Measurements from ENCODE around the gene MRI1. TPM values are rescaled to one million over a fixed set of nuclear protein-coding genes. Genes with fewer than 3 reads are reported as not detected.
A peak's percentile ranks its signal among the peaks of the same experiment; 100 is the strongest.
"Not testable (repeated sequence)": the region's sequence is repeated elsewhere in the genome, so short reads cannot be mapped to it uniquely, and the experiment has no call there.

The MRI1 gene
- total RNA-seq, 2 donors from 2014 or later: 39.5 to 46.4 TPM

- H3K36me3 Mint-ChIP-seq: peaks cover 25 to 32% of the 10 kb centered on the region in 2 donors
- ATAC-seq (no peak), DNase-seq (ENCODE audit: low spot score in 2 of 2) (no peak)
Measured at GRCh38 chr19:13778847-13779246, 14.5 kb downstream of the MRI1 start.

GRCh38 chr19:13779794-13780193 lies 15.5 kb downstream of the MRI1 start:
- peak overlapping the region in 1 of 2 donors; percentile 84 for H3K27ac Mint-ChIP-seq
- not testable (repeated sequence) for H3K9me3 Mint-ChIP-seq; DNase-seq (ENCODE audit: low spot score in 2 of 2); ATAC-seq
- H3K36me3 Mint-ChIP-seq: peaks cover 17 to 24% of the 10 kb centered on the region in 2 donors

More at GRCh38 chr19:13778847-13779246, 14.5 kb downstream of the MRI1 start:
- Mint-ChIP-seq H3K27ac (no peak overlapping the region), H3K9me3 (no peaks in the 10 kb centered on the region)

GRCh38 chr19:13781547-13781946 lies 17.2 kb downstream of the MRI1 start:
- DNase-seq (ENCODE audit: low spot score in 2 of 2): no peak
- no peak for ATAC-seq
- no peaks in the 10 kb centered on the region for H3K9me3 Mint-ChIP-seq
- H3K27ac Mint-ChIP-seq: peak overlapping the region in 1 of 2 donors; percentile 6
- H3K36me3 Mint-ChIP-seq: peaks cover 4 to 10% of the 10 kb centered on the region in 2 donors

GRCh38 chr19:13782537-13782936 lies 18.2 kb downstream of the MRI1 start:
- no peak for ATAC-seq
- Mint-ChIP-seq H3K9me3 (no peaks in the 10 kb centered on the region), H3K27ac (peak overlapping the region in 1 of 2 donors; percentile 65), H3K36me3 (peaks cover 2 to 6% of the 10 kb centered on the region in 2 donors)
- DNase-seq (ENCODE audit: low spot score in 2 of 2): no peak

GRCh38 chr19:13783565-13784500 lies 19.5 kb downstream of the MRI1 start:
- H3K27ac Mint-ChIP-seq: peak overlapping the region in 1 of 2 donors; percentile 88
- peaks cover 5 to 6% of the 10 kb centered on the region in 2 donors for H3K36me3 Mint-ChIP-seq
- ATAC-seq (no peak), DNase-seq (ENCODE audit: low spot score in 2 of 2) (no peak)
- H3K9me3 Mint-ChIP-seq: no peaks in the 10 kb centered on the region

GRCh38 chr19:13784731-13785452 lies 20.6 kb downstream of the MRI1 start:
- H3K36me3 Mint-ChIP-seq: peaks cover 0 to 5% of the 10 kb centered on the region in 2 donors
- peak overlapping the region; percentile 50 to 88 for H3K27ac Mint-ChIP-seq
- DNase-seq (ENCODE audit: low spot score in 2 of 2): peak; percentile 73 to 78
- H3K9me3 Mint-ChIP-seq: no peaks in the 10 kb centered on the region
- ATAC-seq: peak; percentile 86 to 91

GRCh38 chr19:13788991-13789390 lies 24.7 kb downstream of the MRI1 start:
- H3K27ac Mint-ChIP-seq: no peak overlapping the region
- ATAC-seq: peak in 1 of 2 donors; percentile 21
- H3K9me3 Mint-ChIP-seq: no peaks in the 10 kb centered on the region
- no peak for DNase-seq (ENCODE audit: low spot score in 2 of 2)
- H3K36me3 Mint-ChIP-seq: peaks cover 0 to 5% of the 10 kb centered on the region in 2 donors

GRCh38 chr19:13790354-13790753 lies 26.0 kb downstream of the MRI1 start:
- no peak for ATAC-seq
- Mint-ChIP-seq H3K36me3 (peaks cover 0 to 5% of the 10 kb centered on the region in 2 donors), H3K9me3 (no peaks in the 10 kb centered on the region), H3K27ac (no peak overlapping the region)
- no peak for DNase-seq (ENCODE audit: low spot score in 2 of 2)

GRCh38 chr19:13793317-13793716 lies 29.0 kb downstream of the MRI1 start:
- not testable (repeated sequence) for H3K36me3 Mint-ChIP-seq; H3K9me3 Mint-ChIP-seq; H3K27ac Mint-ChIP-seq; DNase-seq (ENCODE audit: low spot score in 2 of 2); ATAC-seq

GRCh38 chr19:13794398-13794756 lies 30.1 kb downstream of the MRI1 start:
- Mint-ChIP-seq H3K36me3 (no peaks in the 10 kb centered on the region), H3K9me3 (no peaks in the 10 kb centered on the region), H3K27ac (peak overlapping the region; percentile 93 to 97)
- ATAC-seq: no peak
- no peak for DNase-seq (ENCODE audit: low spot score in 2 of 2)

GRCh38 chr19:13794757-13795589 lies 30.7 kb downstream of the MRI1 start, which contains the start of gene ZSWIM4:
ZSWIM4 (plus strand) TSS chr19:13795443; CDS start chr19:13795649, 206 bp downstream.
- H3K36me3 Mint-ChIP-seq: no peaks in the 10 kb centered on the region
- no peaks in the 10 kb centered on the region for H3K9me3 Mint-ChIP-seq
- H3K27ac Mint-ChIP-seq: peak within 1 kb of the TSS; percentile 93 to 97
- DNase-seq (ENCODE audit: low spot score in 2 of 2): peak; percentile 93 to 98
- peak; percentile 99 for ATAC-seq

GRCh38 chr19:13795595-13796300 lies 31.4 kb downstream of the MRI1 start:
- Mint-ChIP-seq H3K36me3 (no peaks in the 10 kb centered on the region), H3K9me3 (no peaks in the 10 kb centered on the region), H3K27ac (peak overlapping the region; percentile 10 to 93)
- peak; percentile 24 to 30 for ATAC-seq
- no peak for DNase-seq (ENCODE audit: low spot score in 2 of 2)

- H3K27ac Mint-ChIP-seq: peak overlapping the region; percentile 37 to 93
- no peaks in the 10 kb centered on the region for H3K9me3 Mint-ChIP-seq
- DNase-seq (ENCODE audit: low spot score in 2 of 2) (no peak), ATAC-seq (no peak)
- H3K36me3 Mint-ChIP-seq: no peaks in the 10 kb centered on the region
Measured at GRCh38 chr19:13796301-13797057, 32.2 kb downstream of the MRI1 start.

- Mint-ChIP-seq H3K36me3 (no peaks in the 10 kb centered on the region), H3K27ac (no peak overlapping the region), H3K9me3 (no peaks in the 10 kb centered on the region)
- ATAC-seq: no peak
- no peak for DNase-seq (ENCODE audit: low spot score in 2 of 2)
Measured at GRCh38 chr19:13797058-13797440, 32.7 kb downstream of the MRI1 start.

- Mint-ChIP-seq H3K27ac (no peak overlapping the region), H3K36me3 (no peaks in the 10 kb centered on the region), H3K9me3 (no peaks in the 10 kb centered on the region)
- ATAC-seq: no peak
- no peak for DNase-seq (ENCODE audit: low spot score in 2 of 2)
Measured at GRCh38 chr19:13797870-13798269, 33.5 kb downstream of the MRI1 start.

All from activated naive CD4-positive, alpha-beta T cell treated with anti-CD3 and anti-CD28 coated beads, Interleukin-2, amount 50 U/mL, for 72 hours (primary cell).